ENCODE data around the gene OR1E1. TPM values are rescaled to one million over a fixed set of nuclear protein-coding genes. Genes with fewer than 3 reads are reported as not detected.

Gene OR1E1
- total RNA-seq, 1 donor from 2014 or later = not detected

Other genes with a start within 250 kb of the OR1E1 start
- not detected in 2 replicates for gene OR1A2, start 200.9 kb downstream of the OR1E1 start, total RNA-seq
- gene OR1A1, start 190.7 kb downstream of the OR1E1 start, total RNA-seq = not detected in 2 replicates
- gene OR3A1, start 100.0 kb downstream of the OR1E1 start, total RNA-seq = 0.25 TPM in 1 of 2 replicates, not detected in the other
- 0.86 and 0.98 TPM in 2 replicates for gene OR3A2, start 12.1 kb downstream of the OR1E1 start, total RNA-seq
- gene OR3A3, start 13.0 kb upstream of the OR1E1 start, total RNA-seq = not detected in 2 replicates
- not detected in 2 replicates for gene OR1E2, start 35.4 kb upstream of the OR1E1 start, total RNA-seq
- 0.20 TPM in 1 of 2 replicates, not detected in the other for gene SPATA22, start 73.4 kb upstream of the OR1E1 start, total RNA-seq
- not detected in 2 replicates for gene ASPA, start 77.6 kb upstream of the OR1E1 start, total RNA-seq
- 0.20 and 0.37 TPM in 2 replicates for gene TRPV3, start 159.4 kb upstream of the OR1E1 start, total RNA-seq
- gene TRPV1, start 211.0 kb upstream of the OR1E1 start, total RNA-seq = 7.7 and 9.0 TPM in 2 replicates
- 11.4 and 13.2 TPM in 2 replicates for gene SHPK, start 237.8 kb upstream of the OR1E1 start, total RNA-seq
- 21.3 and 23.9 TPM in 2 replicates for gene CTNS, start 238.3 kb upstream of the OR1E1 start, total RNA-seq

Data from T-helper 1 cell treated with Interleukin-12 subunit alpha and Interleukin-12 subunit beta and Interleukin-4 antibody, amounts not matched to agents 30 ng/mL and 1 ng/mL, for 36 hours (primary cell).